SU-DHL-6 (cell line): ENCODE data around the gene EDNRA.

ENCODE experiments used
- H2AFZ ChIP-seq: fragments of 200-600 bp; sonication (generic); 2 replicates; pipeline ENCODE4 v1.6.1; 2014; ENCODE audit warnings: low read depth, mild to moderate bottlenecking, moderate library complexity, mixed read lengths, antibody characterized with exemption, low read length; ENCODE audit not compliant: severe bottlenecking
- H3F3A ChIP-seq: fragments of 200-600 bp; shearing (Covaris generic); 2 replicates; pipeline ENCODE4 v1.6.0; 2016; ENCODE audit warnings: antibody characterized with exemption, mild to moderate bottlenecking; ENCODE audit not compliant: insufficient read depth
- H3K27ac ChIP-seq: fragments of 200-600 bp; sonication (generic); 2 replicates; pipeline ENCODE4 v1.5.1; 2016; ENCODE audit warnings: low read depth, mild to moderate bottlenecking, low read length, moderate library complexity, mixed read lengths
- H3K27me3 ChIP-seq: fragments of 200-600 bp; sonication (generic), shearing (Covaris generic); 2 replicates; pipeline ENCODE4 v1.6.0; 2014; ENCODE audit warnings: mild to moderate bottlenecking, low read length
- H3K36me3 ChIP-seq: fragments of 200-600 bp; sonication (generic); 2 replicates; pipeline ENCODE4 v1.6.1; 2014; ENCODE audit warnings: mild to moderate bottlenecking, low read length, mixed read lengths
- H3K4me2 ChIP-seq: fragments of 300-600, 200-600 bp; shearing (Covaris generic), sonication (generic); 2 replicates; pipeline ENCODE4 v1.6.0; 2014; ENCODE audit warnings: low read length, low read depth, mild to moderate bottlenecking; ENCODE audit not compliant: poor library complexity, severe bottlenecking
- H3K4me3 ChIP-seq: fragments of 200-600 bp; sonication (generic); 2 replicates; pipeline ENCODE4 v1.5.1; 2014; ENCODE audit warnings: antibody characterized with exemption, low read length, mild to moderate bottlenecking, mixed read lengths; ENCODE audit not compliant: insufficient read depth, poor library complexity, severe bottlenecking
- H3K79me2 ChIP-seq: fragments of 200-600 bp; sonication (generic); 2 replicates; pipeline ENCODE4 v1.6.1; 2014; ENCODE audit warnings: mild to moderate bottlenecking, low read length, moderate library complexity; ENCODE audit not compliant: insufficient read depth
- H3K9ac ChIP-seq: fragments of 200-600 bp; sonication (generic); 2 replicates; pipeline ENCODE4 v1.7.0; 2014; ENCODE audit warnings: mild to moderate bottlenecking, low read length
- H3K9me2 ChIP-seq: fragments of 200-600 bp; sonication (generic); replicated peaks from 2 replicates; pipeline ENCODE4 v1.6.1; 2014; ENCODE audit warnings: low read length; ENCODE audit not compliant: insufficient read depth
- H3K9me3 ChIP-seq: fragments of 200-600 bp; sonication (generic); 2 replicates; pipeline ENCODE4 v1.6.1; 2014; ENCODE audit warnings: low read length, mixed read lengths; ENCODE audit not compliant: insufficient read depth
- H4K20me1 ChIP-seq: fragments of 200-600 bp; sonication (generic); 2 replicates; pipeline ENCODE4 v1.6.1; 2014; ENCODE audit warnings: low read depth, mild to moderate bottlenecking, antibody characterized with exemption, low read length, moderate library complexity, mixed read lengths
- EZH2phosphoT487 ChIP-seq: fragments of 200-600 bp; sonication (generic), shearing (Covaris generic); conservative IDR thresholded peaks from 2 replicates; pipeline ENCODE4 v1.6.1; 2018; ENCODE audit warnings: mild to moderate bottlenecking, antibody characterized with exemption, low read length, moderate library complexity, mixed read lengths
- TF ChIP-seq, protein P1 (sequence below): fragments of 200-600 bp; sonication (generic); IDR thresholded peaks from one replicate; pipeline ENCODE4 v1.5.1; 2017; ENCODE audit warnings: antibody characterized with exemption, mild to moderate bottlenecking, low read length, moderate library complexity; ENCODE audit not compliant: insufficient read depth, poor library complexity, severe bottlenecking

The EDNRA gene

DNA sequence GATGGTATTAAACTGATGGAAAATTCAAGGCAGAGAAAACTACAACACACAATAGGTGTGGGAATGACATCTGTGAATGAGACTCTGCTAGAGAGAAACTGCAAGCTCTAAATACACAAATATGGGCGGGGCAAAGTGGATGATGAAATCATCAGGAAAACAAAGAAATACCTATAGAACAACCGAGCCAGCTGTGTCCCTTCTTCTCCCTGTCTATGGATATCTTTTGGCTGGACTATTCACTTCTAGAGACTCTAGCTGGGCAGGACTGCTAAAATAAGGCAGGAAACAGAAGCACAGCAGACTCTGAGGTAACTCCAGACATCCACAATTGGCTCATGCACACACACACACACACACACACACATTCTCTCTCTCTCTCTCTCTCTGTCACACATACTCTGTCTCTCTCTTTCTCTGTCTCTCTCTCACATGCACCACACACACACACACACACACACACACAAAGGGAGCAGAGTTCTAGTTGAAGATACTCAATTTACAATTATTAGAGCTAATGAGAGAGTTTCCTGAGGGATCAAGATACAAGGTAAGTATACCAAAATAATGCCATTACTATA is 27.2 kb upstream of the EDNRA start:
- H2AFZ ChIP-seq: no peak overlapping the region
- no peaks in the 10 kb centered on the region for H3F3A ChIP-seq
- no peak overlapping the region for H3K9ac ChIP-seq
- H3K4me3 ChIP-seq: no peak overlapping the region
- H3K9me3 ChIP-seq: no peaks in the 10 kb centered on the region
- H3K79me2 ChIP-seq: no peaks in the 10 kb centered on the region
- no peaks in the 10 kb centered on the region for H3K9me2 ChIP-seq
- no peaks in the 10 kb centered on the region for H3K27me3 ChIP-seq
- H3K4me2 ChIP-seq: no peak overlapping the region
- no peak overlapping the region for H3K27ac ChIP-seq
- TF ChIP-seq, protein P1, sequence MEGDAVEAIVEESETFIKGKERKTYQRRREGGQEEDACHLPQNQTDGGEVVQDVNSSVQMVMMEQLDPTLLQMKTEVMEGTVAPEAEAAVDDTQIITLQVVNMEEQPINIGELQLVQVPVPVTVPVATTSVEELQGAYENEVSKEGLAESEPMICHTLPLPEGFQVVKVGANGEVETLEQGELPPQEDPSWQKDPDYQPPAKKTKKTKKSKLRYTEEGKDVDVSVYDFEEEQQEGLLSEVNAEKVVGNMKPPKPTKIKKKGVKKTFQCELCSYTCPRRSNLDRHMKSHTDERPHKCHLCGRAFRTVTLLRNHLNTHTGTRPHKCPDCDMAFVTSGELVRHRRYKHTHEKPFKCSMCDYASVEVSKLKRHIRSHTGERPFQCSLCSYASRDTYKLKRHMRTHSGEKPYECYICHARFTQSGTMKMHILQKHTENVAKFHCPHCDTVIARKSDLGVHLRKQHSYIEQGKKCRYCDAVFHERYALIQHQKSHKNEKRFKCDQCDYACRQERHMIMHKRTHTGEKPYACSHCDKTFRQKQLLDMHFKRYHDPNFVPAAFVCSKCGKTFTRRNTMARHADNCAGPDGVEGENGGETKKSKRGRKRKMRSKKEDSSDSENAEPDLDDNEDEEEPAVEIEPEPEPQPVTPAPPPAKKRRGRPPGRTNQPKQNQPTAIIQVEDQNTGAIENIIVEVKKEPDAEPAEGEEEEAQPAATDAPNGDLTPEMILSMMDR: no peak
- TF ChIP-seq EZH2phosphoT487: no peak
- H3K36me3 ChIP-seq: no peaks in the 10 kb centered on the region
- H4K20me1 ChIP-seq: no peaks in the 10 kb centered on the region

DNA sequence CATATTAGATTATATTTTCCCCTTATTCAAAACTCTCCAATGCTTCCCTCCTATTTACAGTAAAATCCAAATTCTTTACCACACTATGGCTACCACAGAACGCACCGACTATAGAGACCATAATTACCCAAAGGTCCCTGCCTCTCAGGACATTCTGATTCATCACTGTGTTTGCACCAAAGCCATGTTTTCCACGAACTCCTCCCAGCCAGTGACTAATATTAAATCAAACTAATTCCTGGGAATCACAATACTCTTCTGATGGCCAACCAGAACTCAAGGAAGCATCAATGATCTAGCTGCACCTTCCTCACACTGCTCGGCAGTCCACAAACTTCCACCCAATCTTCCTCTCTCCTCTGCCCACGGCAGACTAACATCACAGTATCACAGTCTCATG is 24.2 kb upstream of the EDNRA start:
- Histone ChIP-seq H3K9me2 (no peaks in the 10 kb centered on the region), H3K27me3 (no peaks in the 10 kb centered on the region), H3K9ac (no peak overlapping the region), H3K36me3 (no peaks in the 10 kb centered on the region), H3K27ac (no peak overlapping the region), H3F3A (no peaks in the 10 kb centered on the region), H4K20me1 (no peaks in the 10 kb centered on the region), H3K9me3 (no peaks in the 10 kb centered on the region), H3K4me2 (no peak overlapping the region), H2AFZ (no peak overlapping the region), H3K79me2 (no peaks in the 10 kb centered on the region), H3K4me3 (no peak overlapping the region)
- no peak for TF ChIP-seq EZH2phosphoT487
- TF ChIP-seq, protein P1: no peak

DNA sequence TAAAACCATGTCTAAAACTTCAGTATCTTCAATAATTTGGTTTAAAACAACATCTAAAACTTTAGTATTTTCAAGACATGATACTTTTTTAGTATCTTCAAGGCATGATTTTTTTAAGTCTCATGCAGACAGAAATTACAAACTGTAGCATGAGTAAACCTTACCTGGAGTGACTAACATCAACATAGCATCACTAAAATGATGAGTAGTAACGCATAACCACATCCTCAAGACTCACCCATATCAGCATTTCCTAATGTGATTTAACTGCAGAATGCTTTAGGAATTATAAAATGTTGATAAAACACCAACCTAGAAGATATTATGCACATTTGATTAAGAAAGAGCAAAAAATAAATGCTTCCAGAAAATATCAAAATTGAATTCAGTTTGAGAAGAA is 19.7 kb upstream of the EDNRA start:
- no peaks in the 10 kb centered on the region for H3K9me2 ChIP-seq
- no peak overlapping the region for H3K9ac ChIP-seq
- no peaks in the 10 kb centered on the region for H3K36me3 ChIP-seq
- no peak overlapping the region for H3K4me3 ChIP-seq
- H3K4me2 ChIP-seq: no peak overlapping the region
- no peak overlapping the region for H2AFZ ChIP-seq
- no peaks in the 10 kb centered on the region for H3K9me3 ChIP-seq
- H3K27ac ChIP-seq: no peak overlapping the region
- no peaks in the 10 kb centered on the region for H3F3A ChIP-seq
- H3K79me2 ChIP-seq: no peaks in the 10 kb centered on the region
- no peaks in the 10 kb centered on the region for H3K27me3 ChIP-seq
- H4K20me1 ChIP-seq: no peaks in the 10 kb centered on the region
- TF ChIP-seq, protein P1: no peak
- no peak for TF ChIP-seq EZH2phosphoT487
